Tibial nerve (tissue), 4 donors: ENCODE data around the gene TBC1D21.

Experiments
- CTCF ChIP-seq, 5 experiments: fragments of 200-600 bp in 3 of 5; fragments of 450-650 bp in 2 of 5; sonication (generic) in 3 of 5; IDR thresholded peaks; one replicate each; pipeline ENCODE4 v1.5.1; 2016 to 2019; ENCODE audit warnings: antibody characterized with exemption in 5 of 5, mild to moderate bottlenecking in 3 of 5, moderate library complexity in 2 of 5
- EP300 ChIP-seq, 2 donors: sonication (generic); formaldehyde crosslinking; IDR thresholded peaks; one replicate each; pipeline ENCODE4 v1.6.1; 2017; ENCODE audit warnings: antibody characterized with exemption in 2 of 2, mild to moderate bottlenecking in 1 of 2
- POLR2A ChIP-seq, 2 donors: fragments of 450-650 bp; IDR thresholded peaks; one replicate each; pipeline ENCODE4 v1.6.1; 2017; ENCODE audit warnings: antibody characterized with exemption in 2 of 2, mild to moderate bottlenecking in 2 of 2, moderate library complexity in 2 of 2

GRCh38 chr15:73908822-73909122 is 35.4 kb downstream of the TBC1D21 start:
- no peak for TF ChIP-seq CTCF (IDR thresholded peaks at IDR 0.05)
- no peak for TF ChIP-seq POLR2A (IDR thresholded peaks at IDR 0.05)
- TF ChIP-seq EP300 (IDR thresholded peaks at IDR 0.05), result no peak
